8988T (cell line): Measurements from ENCODE around the gene POLN.
"Not testable (repeated sequence)": the region's sequence is repeated elsewhere in the genome, so short reads cannot be mapped to it uniquely, and the experiment has no call there.

Source experiments
- DNase-seq: peaks from one replicate; pipeline ENCODE4 v3.0.0; 2011

The POLN gene

GRCh38 chr4:2049381-2049780 is 192.5 kb downstream of the POLN start:
- peak; percentile 2 for DNase-seq

- DNase-seq: peak; percentile 1
These were observed 193.1 kb downstream of the POLN start for GRCh38 chr4:2048831-2049230.

GRCh38 chr4:2047781-2048581 is 193.9 kb downstream of the POLN start:
- peak; percentile 13 for DNase-seq

- peak; percentile 4 for DNase-seq
These were observed 194.8 kb downstream of the POLN start for GRCh38 chr4:2047031-2047660.

GRCh38 chr4:2046031-2046961 is 195.6 kb downstream of the POLN start:
- DNase-seq: no peak

GRCh38 chr4:2045518-2045951 is 196.4 kb downstream of the POLN start:
- DNase-seq: no peak

- DNase-seq: no peak
These were observed 197.1 kb downstream of the POLN start for GRCh38 chr4:2044542-2045517.

GRCh38 chr4:2044119-2044485 is 197.8 kb downstream of the POLN start:
- DNase-seq: no peak

GRCh38 chr4:2043396-2044118 is 198.4 kb downstream of the POLN start:
- DNase-seq: no peak

GRCh38 chr4:2042947-2043395 is 198.9 kb downstream of the POLN start:
- no peak for DNase-seq

- DNase-seq: peak; percentile 69
These were observed 199.5 kb downstream of the POLN start for GRCh38 chr4:2042204-2042946.

GRCh38 chr4:2041239-2042130 is 200.4 kb downstream of the POLN start:
- peak; percentile 99 for DNase-seq

GRCh38 chr4:2040391-2041238 is 201.3 kb downstream of the POLN start:
- DNase-seq: no peak

GRCh38 chr4:2036866-2037265 is 205.1 kb downstream of the POLN start:
- DNase-seq: no peak

- no peak for DNase-seq
These were observed 205.6 kb downstream of the POLN start for GRCh38 chr4:2036327-2036726.

- DNase-seq: not testable (repeated sequence)
These were observed 210.8 kb downstream of the POLN start for GRCh38 chr4:2031161-2031560.

GRCh38 chr4:2027120-2027519 is 214.8 kb downstream of the POLN start:
- DNase-seq: not testable (repeated sequence)

- DNase-seq: no peak
These were observed 216.1 kb downstream of the POLN start for GRCh38 chr4:2025817-2026216.
